A172 (cell line): ENCODE measurements around the gene SOCS2. TPM values are rescaled to one million over a fixed set of nuclear protein-coding genes. Genes with fewer than 3 reads are reported as not detected.

Source experiments
- total RNA-seq: library from RNA; depleted of rRNA; stranded (reverse); fragments of >200 nt; shearing (Covaris generic); gene quantifications from 2 replicates; pipeline ENCODE4 v1.2.3, GENCODE V29; 2014; rRNA removed

Gene SOCS2
- total RNA-seq, 1 experiment from 2014 or later: 83.8 TPM

Other genes starting within 250 kb of the SOCS2 start
- gene NUDT4, start 194.8 kb upstream of the SOCS2 start, total RNA-seq: 25.6 and 26.3 TPM in 2 replicates
- gene UBE2N, start 130.7 kb upstream of the SOCS2 start, total RNA-seq: 89.7 and 96.3 TPM in 2 replicates
- 148 and 172 TPM in 2 replicates for gene MRPL42, start 105.2 kb upstream of the SOCS2 start, total RNA-seq
- 28.8 and 39.0 TPM in 2 replicates for gene CRADD, start 104.7 kb downstream of the SOCS2 start, total RNA-seq